Lower leg skin (tissue), 4 donors: Measurements from ENCODE around the gene ZHX3. TPM values are rescaled to one million over a fixed set of nuclear protein-coding genes. Genes with fewer than 3 reads are reported as not detected.
A peak's percentile ranks its signal among the peaks of the same experiment; 100 is the strongest.

ENCODE experiments used
- DNase-seq, 2 donors: peaks; one replicate each; pipeline ENCODE4 v3.0.0-alpha.2; 2019; ENCODE audit warnings: low spot score in 2 of 2
- H3K4me3 ChIP-seq: fragments of 200-600 bp; sonication (generic); 2 replicates; pipeline ENCODE4 v1.5.1; 2017; ENCODE audit warnings: mild to moderate bottlenecking, low read depth; ENCODE audit not compliant: poor library complexity, severe bottlenecking
- CTCF ChIP-seq, 3 donors: fragments of 450-650 bp; IDR thresholded peaks; one replicate each; pipeline ENCODE4 v1.5.1; 2016; ENCODE audit warnings: antibody characterized with exemption in 3 of 3, mild to moderate bottlenecking in 3 of 3, moderate library complexity in 2 of 3
- POLR2A ChIP-seq, 2 donors: fragments of 450-650 bp; IDR thresholded peaks; one replicate each; pipeline ENCODE4 v1.6.1; 2016 to 2017; ENCODE audit warnings: antibody characterized with exemption in 2 of 2, mild to moderate bottlenecking in 1 of 2, moderate library complexity in 1 of 2
- WGBS, 2 donors: methylation state at CpG; one replicate each; pipeline ENCODE4 v1.1.5; 2018; 5-methylcytosine and 5-hydroxymethylcytosine counted together
- intact Hi-C: fragments of 100-400 bp; cut with DNase I; formaldehyde crosslinking; loops from one replicate; pipeline ENCODE4 v1.15.0; 2023; ENCODE audit warnings: low total_unique reads
- total RNA-seq, 4 donors: library from RNA; depleted of rRNA; stranded (reverse); fragments of >200 nt; gene quantifications; one replicate each; pipeline ENCODE4 v1.1.0, GENCODE V29; 2016

Gene ZHX3
- total RNA-seq, 4 donors from 2014 or later = 19.3 to 33.1 (median 25.5) TPM

DNA sequence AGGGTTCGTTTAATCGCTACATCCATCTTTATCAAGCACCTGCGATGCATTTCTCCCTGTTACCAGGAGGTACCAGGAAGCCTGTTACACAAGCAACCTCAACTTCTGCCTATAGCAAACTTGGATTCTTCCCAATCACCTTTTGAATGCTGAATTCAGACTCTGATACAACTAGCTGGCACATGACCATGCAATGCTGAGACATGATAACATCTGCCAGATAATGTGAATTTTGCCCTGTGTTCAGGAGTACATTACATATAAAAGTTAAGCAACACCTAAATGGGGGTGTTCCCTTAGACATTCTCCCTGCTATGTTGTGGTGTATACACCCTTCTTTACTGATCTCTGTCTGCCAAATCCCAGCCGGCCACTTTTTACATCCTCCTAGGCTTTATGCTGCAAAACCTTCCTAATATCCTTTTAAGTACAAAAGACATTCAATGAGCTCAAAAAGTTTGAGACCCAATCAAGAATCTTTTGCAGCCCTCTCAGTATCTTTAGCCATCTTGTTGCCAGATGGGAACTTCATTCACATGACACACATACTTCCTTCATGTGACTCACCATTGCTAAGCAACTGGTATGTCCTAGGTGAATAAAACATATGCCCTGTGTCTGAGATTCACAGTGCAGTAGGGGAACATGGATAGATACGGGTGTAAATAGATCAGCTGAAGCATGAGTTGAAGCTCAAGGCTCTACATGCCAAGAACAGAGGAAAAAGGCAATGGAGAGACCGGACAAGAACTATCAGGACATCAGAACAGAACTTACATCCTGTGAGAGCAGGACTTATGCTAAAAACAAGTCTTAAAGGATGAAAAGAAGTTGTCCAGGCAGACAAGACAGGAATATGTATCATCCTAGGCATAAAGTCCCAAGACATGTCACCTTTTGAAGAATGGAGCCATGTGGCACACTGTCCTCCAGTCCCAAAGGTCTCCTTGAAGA, 84.3 kb downstream of the ZHX3 start:
- intact Hi-C loops = loop anchor here (5.0 kb wide), 1 partner anchor 196 kb away; no protein-coding TSS in a partner anchor
- peak in 1 of 2 donors; percentile 59 for DNase-seq
- TF ChIP-seq POLR2A (IDR thresholded peaks at IDR 0.05) (no peak), CTCF (IDR thresholded peaks at IDR 0.05) (no peak)
- WGBS, 2 donors = 37 to 42% methylated on average over 6 of the region's 6 CpGs
- no peak overlapping the region for H3K4me3 ChIP-seq

- WGBS, 2 donors = 90 to 94% methylated on average over 1 of the region's 1 CpG
- intact Hi-C loops = loop anchor here (5.0 kb wide), 1 partner anchor 194 kb away; no protein-coding TSS in a partner anchor
- H3K4me3 ChIP-seq = no peak overlapping the region
- TF ChIP-seq CTCF (IDR thresholded peaks at IDR 0.05) (no peak), POLR2A (IDR thresholded peaks at IDR 0.05) (no peak)
- no peak for DNase-seq
Measured at GRCh38 chr20:41231136-41231535, 86.4 kb downstream of the ZHX3 start.

- 84 to 87% methylated on average over 3 of the region's 3 CpGs for WGBS, 2 donors
- TF ChIP-seq POLR2A (IDR thresholded peaks at IDR 0.05) = no peak
- no peak for TF ChIP-seq CTCF (IDR thresholded peaks at IDR 0.05)
- no peak for DNase-seq
- intact Hi-C loops = loop anchor here (5.0 kb wide), 1 partner anchor 193 kb away; no protein-coding TSS in a partner anchor
- H3K4me3 ChIP-seq = no peak overlapping the region
Measured at GRCh38 chr20:41230136-41230535, 87.4 kb downstream of the ZHX3 start.

GRCh38 chr20:41229259-41229658, 88.3 kb downstream of the ZHX3 start:
- no peak for TF ChIP-seq CTCF (IDR thresholded peaks at IDR 0.05)
- no peak for TF ChIP-seq POLR2A (IDR thresholded peaks at IDR 0.05)
- intact Hi-C loops = no loop called here
- no peak overlapping the region for H3K4me3 ChIP-seq
- DNase-seq = no peak

- no peak overlapping the region for H3K4me3 ChIP-seq
- TF ChIP-seq POLR2A (IDR thresholded peaks at IDR 0.05) (no peak), CTCF (IDR thresholded peaks at IDR 0.05) (no peak)
- intact Hi-C loops = no loop called here
- no peak for DNase-seq
Measured at GRCh38 chr20:41228858-41229257, 88.7 kb downstream of the ZHX3 start.
